HG03097 (cell line): Measurements from ENCODE around the gene ZDHHC19.
A peak's percentile ranks its signal among the peaks of the same experiment; 100 is the strongest.
"Not testable (repeated sequence)": the region's sequence is repeated elsewhere in the genome, so short reads cannot be mapped to it uniquely, and the experiment has no call there.

Experiments used
- ATAC-seq: cut with Tn5 transposase; IDR thresholded peaks from one replicate; pipeline ENCODE4 v1.9.1; 2021; ENCODE audit not compliant: unreplicated experiment, low FRiP score

The ZDHHC19 gene

GRCh38 chr3:196205442-196206205, 5.6 kb downstream of the ZDHHC19 start:
- not testable (repeated sequence) for ATAC-seq

DNA sequence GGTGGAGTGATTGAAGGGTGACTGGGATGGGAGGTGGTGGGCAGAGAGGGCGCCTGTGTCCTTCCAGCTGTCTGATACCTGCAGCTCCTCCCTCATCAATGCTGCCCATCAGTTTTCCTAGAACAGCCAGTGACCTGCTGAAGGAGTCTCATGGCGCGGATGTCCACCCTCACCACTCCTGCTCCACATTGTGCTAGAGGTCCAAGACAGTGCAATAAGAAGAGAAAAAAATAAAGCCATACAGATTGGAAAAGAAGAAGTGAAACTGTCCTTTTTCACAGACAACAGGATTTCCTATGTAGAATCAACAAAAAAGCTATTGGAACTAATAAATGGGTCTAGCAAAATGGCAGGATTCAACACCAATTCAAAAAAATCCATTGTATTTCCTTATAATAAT, 7.4 kb downstream of the ZDHHC19 start:
- no peak for ATAC-seq

- ATAC-seq, result no peak
These were observed 8.7 kb downstream of the ZDHHC19 start for GRCh38 chr3:196202516-196202970.

GRCh38 chr3:196198771-196199753, 12.1 kb downstream of the ZDHHC19 start:
- ATAC-seq, result no peak

DNA sequence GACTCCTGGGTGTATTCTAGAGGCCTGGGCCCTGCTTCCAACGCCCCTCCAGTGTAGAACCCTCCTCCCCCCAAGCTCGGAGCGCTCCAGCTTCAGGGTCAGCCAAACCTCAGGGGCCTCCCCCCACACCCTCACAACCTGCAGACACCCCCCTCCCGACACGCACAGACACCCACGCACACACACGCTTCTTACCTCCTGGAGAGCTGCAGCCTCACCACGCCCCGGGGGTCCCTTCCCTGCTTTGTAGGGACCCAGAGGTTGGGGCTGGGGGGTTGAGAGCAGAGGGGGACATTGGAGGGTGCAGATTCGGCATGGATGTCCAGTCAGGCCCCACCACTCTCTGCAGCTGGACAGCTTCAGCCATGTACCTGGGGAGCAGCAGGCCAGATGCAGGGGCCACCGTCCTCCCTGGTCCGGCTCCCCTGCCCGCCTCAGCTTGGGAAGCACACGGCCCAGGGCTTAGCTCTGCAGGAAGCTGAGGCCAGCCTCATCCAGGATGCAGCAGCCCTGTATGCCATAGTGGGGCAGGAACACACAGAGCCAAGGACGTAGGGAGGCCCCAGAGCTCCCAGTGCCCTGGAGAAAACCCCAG, 13.0 kb downstream of the ZDHHC19 start:
- no peak for ATAC-seq

DNA sequence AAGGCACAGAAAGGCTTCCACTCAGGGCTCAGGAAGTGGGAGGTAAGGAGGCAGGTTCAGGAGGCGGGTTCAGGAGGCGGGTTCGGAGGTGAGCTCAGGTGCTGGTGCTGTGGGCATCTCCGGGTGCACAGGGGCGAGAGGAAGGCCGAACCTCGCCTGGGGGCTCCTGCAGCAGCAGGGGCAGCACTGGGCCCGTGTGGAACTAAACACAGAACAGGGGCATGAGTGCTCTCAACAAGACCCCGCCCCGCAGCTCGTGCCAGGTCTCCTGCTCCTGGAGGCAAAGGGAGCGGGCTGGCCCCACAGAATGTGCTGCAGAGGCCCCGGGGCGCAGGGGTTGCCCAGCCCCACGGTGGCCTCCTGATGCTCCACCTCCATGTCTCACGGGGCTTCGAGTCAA, 13.7 kb downstream of the ZDHHC19 start:
- ATAC-seq, result no peak

DNA sequence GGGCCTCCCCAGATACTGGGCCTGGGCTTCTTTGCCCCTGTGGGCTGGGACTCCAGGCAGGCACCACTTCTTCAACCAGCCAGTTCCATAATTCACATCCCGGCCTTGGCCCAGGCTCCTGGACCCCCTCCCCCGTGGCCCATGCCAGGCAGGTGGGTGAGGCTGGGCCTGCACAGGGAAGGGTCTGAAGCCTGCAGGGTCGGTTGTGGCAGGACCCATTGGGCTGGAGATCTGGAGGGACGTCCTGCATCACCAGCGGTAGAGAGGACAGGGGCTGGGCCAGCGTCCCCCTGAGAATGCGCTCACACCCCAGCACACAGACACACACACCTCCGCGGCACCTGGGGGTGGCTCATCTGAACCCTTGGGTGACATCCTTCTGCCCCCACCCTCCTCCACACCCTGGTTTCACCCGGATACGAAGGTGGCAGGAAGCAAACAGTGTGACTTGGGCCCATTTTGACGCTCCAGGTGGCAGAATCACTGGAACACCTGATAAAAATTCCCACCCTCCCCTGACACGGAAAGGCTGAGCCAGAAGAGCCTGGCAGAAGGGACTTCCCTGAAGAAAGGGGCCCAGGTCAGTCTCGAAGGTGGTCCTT, 15.4 kb downstream of the ZDHHC19 start:
- no peak for ATAC-seq

DNA sequence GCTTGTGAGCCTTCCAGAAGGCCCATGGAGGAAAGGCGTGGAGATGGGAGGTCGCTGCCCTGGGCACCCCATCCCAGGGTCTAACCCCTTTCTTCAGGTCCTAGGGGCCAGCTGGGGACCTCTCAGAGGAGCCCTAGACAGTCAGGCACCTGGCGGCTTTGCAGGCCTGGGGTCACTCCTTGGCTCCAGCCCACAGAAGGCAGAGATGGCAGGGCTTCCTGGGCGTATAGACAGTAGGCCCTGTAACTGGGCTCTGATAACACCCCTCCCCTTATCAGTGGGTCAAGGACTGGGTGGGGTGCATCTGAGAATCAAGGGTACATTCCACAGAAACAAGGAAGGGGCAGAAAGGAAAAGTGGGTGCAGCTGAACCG, 16.7 kb downstream of the ZDHHC19 start:
- no peak for ATAC-seq

GRCh38 chr3:196193736-196194541, 17.3 kb downstream of the ZDHHC19 start:
- ATAC-seq, result no peak

- no peak for ATAC-seq
These were observed 18.0 kb downstream of the ZDHHC19 start for GRCh38 chr3:196193133-196193735.

- no peak for ATAC-seq
These were observed 18.6 kb downstream of the ZDHHC19 start for GRCh38 chr3:196192524-196193051.

DNA sequence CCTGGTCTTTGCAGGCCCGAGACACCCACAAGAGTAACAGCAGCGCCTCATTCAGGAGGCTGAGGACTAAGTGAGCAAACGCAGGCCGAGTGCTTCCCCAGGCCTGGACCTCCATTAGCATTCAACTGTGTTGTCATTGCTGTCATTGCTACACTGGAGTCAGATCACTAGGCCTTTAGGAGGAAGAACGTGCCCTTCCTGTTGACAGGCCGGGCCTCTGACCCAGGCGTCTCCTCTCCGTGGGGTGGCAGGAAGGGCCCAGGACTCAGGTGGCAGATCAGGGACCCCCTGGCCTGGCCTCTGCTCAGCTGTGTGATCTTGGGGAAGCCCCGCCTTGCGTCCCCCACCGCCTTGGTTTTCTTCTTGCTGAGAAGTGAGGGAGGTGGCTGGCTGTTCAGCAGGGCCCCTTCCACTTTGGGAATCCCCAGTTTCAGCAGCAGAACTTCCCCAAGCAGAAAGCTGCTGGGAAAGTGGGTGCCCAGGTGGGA, 19.1 kb downstream of the ZDHHC19 start:
- ATAC-seq, result no peak

DNA sequence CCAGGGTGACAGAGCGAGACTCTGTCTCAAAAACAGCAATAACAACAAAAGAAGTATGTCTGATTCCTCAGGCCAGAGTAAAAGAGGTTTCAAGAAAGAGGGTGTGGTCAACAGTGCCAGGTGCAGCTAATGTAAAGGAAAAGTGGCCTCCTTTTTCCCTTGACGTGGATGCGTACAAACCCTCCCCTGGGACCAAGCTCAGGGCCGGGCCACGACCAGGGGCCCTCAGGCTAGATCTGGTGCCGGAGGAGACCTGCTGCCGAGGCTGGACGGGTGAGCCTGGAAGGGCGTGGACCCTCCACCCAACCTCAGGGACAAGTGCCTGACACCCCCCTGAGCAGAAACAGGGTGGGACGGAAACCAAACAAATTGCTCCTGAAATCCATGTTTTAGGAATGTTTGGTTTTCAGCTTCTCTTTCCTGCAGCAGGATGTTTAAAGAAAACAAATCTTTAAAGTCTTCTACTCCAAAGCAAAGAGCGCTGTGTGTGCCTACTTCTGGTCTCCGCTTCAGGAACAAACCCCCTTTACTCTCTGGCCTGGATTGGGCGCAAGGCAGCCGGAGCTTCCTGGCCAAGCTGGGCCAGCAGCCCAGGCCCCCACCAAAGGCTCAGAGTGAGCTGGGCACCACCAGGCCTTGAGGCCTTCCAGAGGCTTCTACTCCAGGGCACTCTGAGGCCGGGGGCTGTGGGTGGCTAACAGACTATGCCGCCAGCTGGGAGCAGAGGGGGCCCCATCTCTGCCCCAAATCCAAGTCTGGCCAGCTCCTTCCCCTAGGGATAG, 21.4 kb downstream of the ZDHHC19 start:
- ATAC-seq, result no peak

DNA sequence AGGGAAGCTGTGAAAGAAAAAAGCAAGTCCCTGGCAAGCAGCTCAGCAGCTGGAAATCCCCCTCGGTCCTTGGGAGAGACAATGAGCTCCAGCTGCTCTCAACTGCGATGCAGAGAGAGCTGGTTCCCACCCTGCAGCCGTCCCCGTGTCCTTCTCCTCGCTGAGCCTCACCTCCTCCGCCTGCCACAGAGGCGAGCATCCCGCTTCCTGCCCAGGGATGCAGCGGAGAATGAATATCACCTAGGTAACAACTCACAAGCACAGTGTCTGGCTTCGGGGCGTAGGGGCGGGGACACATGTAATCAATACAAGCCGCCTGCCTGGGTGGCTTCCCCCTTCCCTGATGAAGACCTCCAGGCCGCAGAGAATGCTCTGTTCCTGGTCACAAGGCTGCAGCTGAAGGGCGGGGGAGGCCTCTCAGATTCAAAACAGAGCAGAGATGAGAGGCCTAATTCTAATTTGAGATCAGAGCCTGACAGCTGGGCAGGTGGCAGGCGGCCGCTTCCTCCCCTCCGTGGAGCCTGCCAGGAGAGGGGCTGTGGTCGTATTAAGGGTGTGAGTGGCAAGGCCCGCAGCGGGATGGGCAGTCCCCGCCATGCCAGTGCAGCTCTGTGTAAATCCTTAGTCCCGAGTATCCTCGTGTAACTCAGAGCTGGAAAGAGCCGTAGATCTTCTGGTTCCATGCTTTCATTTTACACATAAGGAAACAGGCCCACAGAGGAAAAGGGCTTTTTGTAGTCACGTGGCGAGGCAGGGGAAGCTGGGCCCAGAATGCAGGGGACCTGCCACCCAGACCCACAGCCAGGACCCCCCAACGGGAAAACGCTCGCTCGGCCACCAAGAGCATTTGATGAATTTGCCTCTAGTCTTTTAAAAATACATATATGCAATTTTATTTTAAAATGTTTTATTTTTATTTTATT, 24.3 kb downstream of the ZDHHC19 start:
- ATAC-seq, result peak; percentile 34

DNA sequence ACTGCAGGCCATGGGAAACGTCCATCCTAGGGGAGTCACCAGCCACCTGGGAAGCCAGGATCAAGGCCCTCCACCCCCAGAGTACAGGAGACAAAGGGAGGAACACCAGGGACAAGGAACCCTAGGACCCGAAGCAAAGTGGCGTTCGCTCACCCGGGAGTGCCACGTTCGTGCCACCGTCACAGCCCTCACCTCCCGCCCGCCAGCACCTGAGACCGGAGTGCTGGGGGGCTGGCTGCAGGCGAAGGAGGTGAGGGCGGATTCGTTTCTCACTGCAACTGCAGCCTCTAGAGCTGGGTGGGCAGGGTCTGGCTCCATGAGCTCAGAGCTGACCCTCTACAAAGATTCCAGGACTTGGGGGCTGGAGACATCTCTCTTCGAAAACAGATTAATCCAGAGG, 26.3 kb downstream of the ZDHHC19 start:
- no peak for ATAC-seq

- not testable (repeated sequence) for ATAC-seq
These were observed 27.1 kb downstream of the ZDHHC19 start for GRCh38 chr3:196184169-196184432.

GRCh38 chr3:196181127-196181546, 30.1 kb downstream of the ZDHHC19 start:
- no peak for ATAC-seq

GRCh38 chr3:196180346-196180745, 30.9 kb downstream of the ZDHHC19 start:
- ATAC-seq, result no peak
